Activated CD8-positive, alpha-beta memory T cell treated with anti-CD3 and anti-CD28 coated beads, Interleukin-2, amount 50 U/mL, for 1 hour (primary cell): ENCODE data around the gene PGK1.
"Not testable (repeated sequence)": the region's sequence is repeated elsewhere in the genome, so short reads cannot be mapped to it uniquely, and the experiment has no call there.

ENCODE experiments used
- DNase-seq: peaks from one replicate; pipeline ENCODE4 v3.0.0-alpha.2; 2020; ENCODE audit errors: extremely low read depth

PGK1 gene

GRCh38 chrX:78103623-78104446 is at the start of gene PGK1:
Gene PGK1, plus strand, starts transcription at chrX:78104248. Its CDS starts 93 bp downstream, at chrX:78104341.
- peak; percentile 83 for DNase-seq

GRCh38 chrX:78063687-78064086 is 40.4 kb upstream of the PGK1 start:
- no peak for DNase-seq

DNA sequence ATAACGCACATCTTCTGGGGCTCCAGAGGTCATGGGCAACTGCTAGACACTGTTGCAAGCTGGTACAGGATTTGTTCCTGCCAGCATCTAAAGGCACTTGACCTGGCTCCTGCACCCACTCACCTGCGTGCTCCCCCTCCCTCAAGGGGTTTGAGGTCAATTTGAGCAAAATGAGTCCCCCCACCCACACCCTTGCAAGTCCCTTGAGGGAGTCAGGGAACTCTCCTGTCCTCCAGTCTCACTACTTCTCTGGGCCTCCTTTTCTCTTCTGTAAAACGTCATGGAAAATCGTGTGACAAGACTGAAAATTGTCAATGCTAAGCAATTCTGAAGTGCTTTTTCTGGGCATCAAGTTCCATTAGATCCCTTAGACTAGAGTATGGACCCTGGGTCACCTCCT is 39.9 kb upstream of the PGK1 start:
- no peak for DNase-seq

GRCh38 chrX:78064698-78065601 is 39.1 kb upstream of the PGK1 start:
- not testable (repeated sequence) for DNase-seq

DNA sequence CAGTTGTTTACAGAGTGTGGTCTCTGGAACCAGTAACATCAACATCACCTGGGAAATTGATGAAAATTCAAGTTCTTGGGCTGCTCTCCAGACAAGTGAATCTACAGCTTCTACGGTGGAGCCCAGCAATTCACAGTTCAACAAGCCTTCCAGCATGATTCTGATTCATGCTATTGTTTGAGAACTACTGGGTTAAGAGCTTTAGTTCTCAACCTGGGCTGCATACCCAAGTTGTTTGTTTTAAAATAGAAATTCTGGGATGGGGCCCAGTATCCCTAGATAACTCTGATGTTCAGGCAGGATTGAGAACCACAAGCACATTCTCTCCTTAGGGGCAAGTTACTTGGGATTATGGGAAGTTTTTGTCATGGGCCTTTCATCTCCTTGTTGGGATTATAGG is 37.9 kb upstream of the PGK1 start:
- DNase-seq = no peak

- DNase-seq = no peak
These were observed 32.7 kb upstream of the PGK1 start for GRCh38 chrX:78071331-78071730.

DNA sequence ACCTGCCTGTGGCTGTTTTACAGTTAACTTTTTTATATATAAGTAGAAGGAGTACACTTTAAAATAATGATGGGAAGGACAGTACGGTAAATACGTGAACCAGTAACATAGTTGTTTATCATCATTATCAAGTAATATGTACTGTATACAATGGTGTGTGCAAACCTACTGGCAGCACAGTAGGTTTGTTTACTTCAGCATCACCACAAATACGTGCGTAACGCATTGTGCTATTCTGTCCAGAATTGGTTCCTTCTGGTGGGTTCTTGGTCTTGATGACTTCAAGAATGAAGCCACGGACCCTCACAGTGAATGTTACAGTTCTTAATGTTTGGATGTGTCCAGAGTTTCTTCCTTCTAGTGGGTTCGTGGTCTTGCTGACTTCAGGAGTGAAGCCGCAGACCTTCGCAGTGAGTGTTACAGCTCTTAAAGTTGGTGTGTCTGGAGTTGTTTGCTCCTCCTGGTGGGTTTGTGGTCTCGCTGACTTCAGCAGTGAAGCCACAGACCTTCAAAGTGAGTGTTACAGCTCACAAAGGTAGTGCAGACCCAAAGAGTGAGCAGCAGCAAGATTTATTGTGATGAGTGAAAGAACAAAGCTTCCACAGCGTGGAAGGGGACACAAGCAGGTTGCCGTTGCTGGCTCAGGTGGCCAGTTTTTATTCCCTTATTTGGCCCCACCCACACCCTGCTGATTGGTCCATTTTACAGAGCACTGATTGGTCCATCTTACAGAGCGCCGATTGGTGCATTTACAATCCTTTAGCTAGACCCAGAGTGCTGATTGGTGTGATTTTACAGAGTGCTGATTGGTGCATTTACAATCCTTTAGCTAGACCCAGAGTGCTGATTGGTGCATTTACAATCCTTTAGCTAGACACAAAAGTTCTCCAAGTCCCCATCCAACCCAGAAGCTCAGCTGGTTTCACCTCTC is 30.6 kb upstream of the PGK1 start:
- peak; percentile 26 for DNase-seq

- DNase-seq = no peak
These were observed 30.0 kb upstream of the PGK1 start for GRCh38 chrX:78074088-78074487.

DNA sequence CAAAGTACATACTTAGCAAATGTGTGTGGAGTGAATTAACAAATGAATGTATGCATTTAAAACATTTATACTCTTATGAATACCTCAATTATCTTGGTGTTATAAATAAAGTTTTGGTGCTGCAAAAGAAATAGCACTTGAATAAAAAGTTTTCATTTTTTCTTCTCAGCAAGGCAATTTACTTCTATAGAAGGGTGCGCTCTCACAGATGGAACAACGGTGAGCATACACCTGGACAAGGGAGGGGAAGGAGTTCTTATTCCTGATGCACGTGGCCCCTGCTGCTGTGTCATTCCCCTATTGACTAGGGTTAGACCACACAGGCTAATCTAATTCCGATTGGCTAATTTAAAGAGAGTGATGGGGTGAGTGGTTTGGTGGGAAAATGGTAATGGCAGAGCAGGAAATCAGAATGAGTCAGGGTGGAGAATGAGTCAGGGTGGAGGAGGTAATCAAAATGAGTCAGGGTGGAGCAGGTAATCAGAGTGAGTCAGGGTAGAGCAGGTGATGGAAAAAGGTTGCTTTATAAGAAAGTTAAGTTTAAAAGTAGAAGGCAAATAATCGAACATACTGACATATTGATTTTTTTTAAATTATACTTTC is 28.2 kb upstream of the PGK1 start:
- no peak for DNase-seq

- DNase-seq = not testable (repeated sequence)
These were observed 22.6 kb upstream of the PGK1 start for GRCh38 chrX:78081413-78081812.

GRCh38 chrX:78092296-78092695 is 11.8 kb upstream of the PGK1 start:
- no peak for DNase-seq

DNA sequence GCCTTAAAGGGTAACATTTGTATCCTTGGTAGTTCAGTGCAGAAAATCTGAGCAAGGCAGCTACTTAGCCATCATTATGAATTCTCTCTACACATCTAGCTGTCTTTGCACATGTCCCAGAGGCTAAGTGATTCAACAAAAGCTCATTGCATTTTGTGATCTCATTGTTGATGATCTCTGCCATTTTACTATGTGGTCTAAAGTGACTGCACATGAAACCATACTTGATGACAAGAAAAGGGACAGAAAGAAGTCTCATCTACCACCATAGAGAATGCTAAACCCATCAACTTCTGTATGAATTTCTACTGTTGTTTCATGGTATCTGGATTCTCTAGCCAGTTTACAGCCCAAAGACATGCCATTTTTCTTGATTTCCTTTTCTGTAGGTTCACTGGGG is 5.9 kb upstream of the PGK1 start:
- DNase-seq = no peak

DNA sequence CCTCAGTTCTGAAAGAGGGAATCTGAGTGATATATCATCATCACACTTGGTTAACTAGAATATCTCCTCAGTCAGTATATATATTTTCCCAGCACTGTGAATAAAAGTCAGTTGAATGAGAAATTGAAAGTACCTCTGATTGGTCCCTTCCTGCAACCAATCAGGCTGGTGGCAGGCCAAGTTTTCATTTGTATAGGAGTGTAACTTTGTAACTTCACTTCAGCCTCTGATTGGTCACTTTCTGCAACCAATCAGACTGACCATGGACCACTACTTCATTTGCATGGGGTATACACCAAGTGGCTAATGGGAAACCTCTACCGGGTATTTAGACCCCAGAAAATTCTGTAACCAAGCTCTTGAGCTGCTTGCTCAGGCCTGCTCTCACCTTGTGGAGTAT is 2.0 kb upstream of the PGK1 start:
- DNase-seq = no peak

DNA sequence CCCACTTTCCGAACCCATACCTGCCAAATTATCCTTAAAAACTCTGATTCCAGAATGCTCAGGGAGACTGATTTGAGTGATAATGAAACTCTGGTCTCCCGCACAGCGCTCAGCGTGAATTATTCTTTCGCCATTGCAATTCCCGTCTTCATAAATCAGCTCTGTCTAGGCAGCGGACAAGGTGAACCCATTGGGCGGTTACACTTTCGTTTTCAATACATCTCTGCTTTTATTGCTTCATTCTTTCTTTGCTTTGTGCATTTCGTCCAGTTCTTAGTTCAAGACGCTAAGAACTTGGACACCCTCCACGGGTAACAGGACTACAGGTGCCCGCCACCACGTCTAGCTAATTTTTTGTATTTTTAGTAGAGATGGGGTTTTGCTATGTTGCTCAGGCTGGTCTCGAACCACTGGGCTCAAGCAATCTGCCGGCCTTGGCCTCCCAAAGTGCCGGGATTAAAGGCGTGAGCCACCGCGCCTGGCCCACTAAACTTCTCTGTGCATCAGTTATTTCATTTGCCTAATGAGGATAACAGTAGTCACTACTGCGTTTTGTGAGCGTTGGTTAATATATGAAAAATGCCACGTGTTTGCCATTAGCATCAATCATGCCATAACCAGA is 936 bp upstream of the PGK1 start:
- no peak for DNase-seq

DNA sequence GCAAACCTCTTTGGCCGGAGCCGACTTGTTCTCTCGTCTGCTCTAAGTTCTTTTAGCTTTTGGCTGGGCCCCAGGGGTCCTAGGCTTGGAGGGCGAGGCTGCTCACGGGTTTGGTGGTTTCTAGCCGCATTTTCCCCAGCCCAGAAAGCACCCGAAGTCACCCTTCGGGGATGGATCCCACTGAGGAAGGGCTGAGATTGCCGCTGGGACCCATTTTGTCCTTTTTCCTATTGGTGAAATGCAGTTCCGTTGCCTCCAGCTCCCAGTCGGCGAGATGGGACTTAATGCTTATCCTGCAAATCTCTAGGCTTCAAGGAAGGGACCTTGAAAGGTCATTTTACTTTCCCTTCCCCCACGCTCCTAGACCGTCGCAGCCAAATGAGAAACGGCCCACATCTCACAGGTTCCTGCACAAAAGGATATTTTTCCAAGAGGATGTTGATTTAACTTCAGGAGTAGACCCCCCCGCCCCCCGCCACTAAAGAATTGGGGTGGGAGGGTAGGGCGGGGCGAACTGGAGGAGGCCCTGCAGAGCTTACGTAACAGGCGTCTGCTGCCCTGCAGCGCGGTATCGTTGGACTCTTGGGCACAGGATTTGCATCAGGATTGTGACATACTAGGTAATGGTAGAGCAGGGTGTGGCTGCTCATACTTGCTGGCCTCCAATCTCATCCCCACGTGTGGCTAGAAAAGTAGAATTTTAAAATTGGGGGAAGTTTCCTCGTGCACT is 564 bp downstream of the PGK1 start:
- DNase-seq = no peak

GRCh38 chrX:78105944-78106650 is 2.0 kb downstream of the PGK1 start:
- no peak for DNase-seq

- no peak for DNase-seq
These were observed 2.6 kb downstream of the PGK1 start for GRCh38 chrX:78106651-78106986.

DNA sequence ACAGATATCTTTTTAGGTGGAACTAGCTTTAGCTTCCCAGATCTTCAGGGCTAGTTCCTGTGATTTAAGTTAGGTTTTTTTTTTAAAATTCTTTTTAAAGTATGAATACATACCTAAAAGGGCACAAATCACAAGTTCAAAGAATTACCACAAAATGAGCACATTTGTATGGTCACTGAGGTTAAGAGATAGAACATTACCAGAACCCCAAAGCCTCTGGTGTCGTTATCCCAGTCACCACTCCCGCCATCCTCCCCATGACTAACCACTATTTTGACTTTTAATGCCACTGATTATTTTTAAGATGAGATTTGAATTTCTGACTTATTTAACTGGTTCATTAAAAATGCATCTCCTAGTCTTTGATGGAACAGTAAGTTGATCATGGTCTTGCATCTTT is 5.4 kb downstream of the PGK1 start:
- DNase-seq = no peak

DNA sequence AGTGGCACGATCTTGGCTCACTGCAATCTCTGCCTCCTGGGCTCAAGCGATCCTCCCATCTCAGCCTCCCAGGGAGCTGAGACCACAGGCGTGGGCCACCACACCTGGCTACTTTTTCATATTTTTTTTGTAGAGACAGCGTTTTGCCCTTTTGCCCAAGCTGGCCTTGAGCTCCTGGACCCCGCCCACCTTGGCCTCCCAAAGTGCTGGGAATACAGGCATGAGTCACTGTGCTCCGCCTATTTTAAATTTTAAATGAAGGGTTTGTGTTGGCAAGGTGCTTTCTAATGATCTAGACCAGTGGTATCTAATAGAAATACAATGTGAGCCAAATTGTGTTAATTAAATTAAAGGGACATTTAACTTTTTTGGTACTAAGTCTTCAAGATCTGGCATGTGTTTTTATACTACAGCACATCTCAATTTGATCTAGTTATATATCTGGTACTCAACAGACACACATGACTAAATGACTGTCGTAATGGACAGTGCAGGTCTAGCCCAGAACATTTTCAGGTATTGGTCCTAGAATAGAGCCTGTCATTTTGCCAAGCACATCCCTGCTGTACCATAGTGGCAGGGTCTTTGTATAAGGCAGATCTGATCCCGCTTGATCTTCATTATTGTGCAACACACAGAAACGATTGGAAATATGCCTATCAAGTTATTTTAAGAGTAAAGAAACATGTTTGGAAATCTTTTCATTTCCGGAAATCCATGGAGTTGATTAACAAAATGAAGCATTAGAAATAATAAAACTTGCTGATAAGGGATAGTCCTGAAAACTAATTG is 7.3 kb downstream of the PGK1 start:
- DNase-seq = no peak
